H1 (cell line): Measurements from ENCODE around the gene STK16. TPM values are rescaled to one million over a fixed set of nuclear protein-coding genes. Genes with fewer than 3 reads are reported as not detected.

Experiments
- BACH1 ChIP-seq: IDR thresholded peaks from 2 replicates; pipeline ENCODE4 v1.6.1; 2012; ENCODE audit warnings: low read length, improper control_type of control experiment
- CHD7 ChIP-seq: fragments of 300-600 bp; sonication (generic); IDR thresholded peaks from 2 replicates; pipeline ENCODE4 v1.7.1; 2012; ENCODE audit warnings: low read length, moderate library complexity, mild to moderate bottlenecking, inconsistent platforms; ENCODE audit not compliant: insufficient replicate concordance
- E2F6 ChIP-seq: IDR thresholded peaks from 2 replicates; pipeline ENCODE4 v1.6.1; 2012; ENCODE audit warnings: inconsistent platforms
- KDM5A ChIP-seq: fragments of 200-600 bp; IDR thresholded peaks from 2 replicates; pipeline ENCODE4 v1.7.1; 2012; ENCODE audit warnings: mild to moderate bottlenecking, low read length, inconsistent platforms, mixed read lengths
- MAX ChIP-seq: IDR thresholded peaks from 2 replicates; pipeline ENCODE4 v1.6.1; 2012; ENCODE audit warnings: inconsistent platforms
- NRF1 ChIP-seq: IDR thresholded peaks from 2 replicates; pipeline ENCODE4 v1.6.1; 2011; ENCODE audit warnings: mild to moderate bottlenecking, low read depth, low read length, improper control_type of control experiment
- SUZ12 ChIP-seq: fragments of 200-600 bp; sonication (generic); IDR thresholded peaks from 2 replicates; pipeline ENCODE4 v1.6.1; 2012; ENCODE audit warnings: mild to moderate bottlenecking, inconsistent platforms, low read length, moderate library complexity, mixed read lengths
- ZNF274 ChIP-seq: IDR thresholded peaks from 2 replicates; pipeline ENCODE4 v1.7.0; 2012; ENCODE audit warnings: low read length, borderline replicate concordance; ENCODE audit errors: extremely low read depth
- polyA plus RNA-seq, 7 experiments: library from polyadenylated mRNA; depleted of rRNA in 3 of 7; stranded (reverse) in 5 of 7; unstranded in 2 of 7; fragments of >200 nt in 5 of 7; fragments of 200-250 nt in 2 of 7; gene quantifications; 1 replicate in 5 of 7; 2 replicates in 1 of 7; 4 replicates in 1 of 7; pipeline versions ENCODE4 v1.2.1 to v1.2.3, GENCODE V29; 2011 to 2013; ENCODE audit warnings: missing spikeins in 2 of 7, mixed read lengths in 2 of 7
- total RNA-seq: library from RNA; stranded (reverse); fragmentation: NEBNext Ultra II Directional; extraction: Animal tissue kit (Norgen Biotek cat#: 25700); gene quantifications from 2 replicates; pipeline ENCODE4 v1.2.1, GENCODE V29; 2021

STK16 gene
- total and polyA plus RNA-seq, 2 of the 8 experiments (the other 6 are each of a cell fraction or from before 2014, with no cell fraction given) = 21.3 to 51.4 TPM

- TF ChIP-seq ZNF274 = no peak
- TF ChIP-seq SUZ12 = no peak
- TF ChIP-seq CHD7 = no peak
- TF ChIP-seq E2F6 = no peak
- no peak for TF ChIP-seq KDM5A
- TF ChIP-seq MAX = no peak
- no peak for TF ChIP-seq BACH1
- no peak for TF ChIP-seq NRF1
These were observed 45.6 kb upstream of the STK16 start (continued) for GRCh38 chr2:219199470-219200211.
